ENCODE data around the gene CDC14A.

CDC14A gene

GRCh38 chr1:100462326-100463025 is 110.2 kb downstream of the CDC14A start:
- TF ChIP-seq EZH2 (IDR thresholded peaks at IDR 0.05; ENCODE audit: borderline replicate concordance, low read length) (no peak), CTCF (IDR thresholded peaks at IDR 0.05; ENCODE audit: low read length) (no peak)
- no peak overlapping the region for H3K9ac ChIP-seq (ENCODE audit: low read length)
- no peaks in the 10 kb centered on the region for H4K20me1 ChIP-seq (ENCODE audit: insufficient read depth, low read length)
- H3K9me2 ChIP-seq (ENCODE audit: low read depth, low read length) = no peaks in the 10 kb centered on the region
- H3K79me2 ChIP-seq (ENCODE audit: insufficient read depth, low read length) = no peaks in the 10 kb centered on the region
- H3K27me3 ChIP-seq (ENCODE audit: insufficient read depth, low read length) = no peaks in the 10 kb centered on the region
- no peak overlapping the region for H3K27ac ChIP-seq (ENCODE audit: low read depth, low read length, poor library complexity, severe bottlenecking)
- H3K4me1 ChIP-seq (ENCODE audit: insufficient read depth, low read length, severe bottlenecking) = peaks cover 10% of the 10 kb centered on the region
- no peaks in the 10 kb centered on the region for H3K9me3 ChIP-seq (ENCODE audit: low read length)
- H2AFZ ChIP-seq (ENCODE audit: low read length) = no peak overlapping the region
- no peaks in the 10 kb centered on the region for H3F3A ChIP-seq (ENCODE audit: insufficient read depth, low read length)
- H3K4me3 ChIP-seq (ENCODE audit: low read depth, low read length, poor library complexity, severe bottlenecking) = no peak overlapping the region
- H3K4me2 ChIP-seq (ENCODE audit: low read length) = no peak overlapping the region
- H3K36me3 ChIP-seq (ENCODE audit: insufficient read depth, low read length) = no peaks in the 10 kb centered on the region

- H3K4me2 ChIP-seq (ENCODE audit: low read length) = peak overlapping the region; percentile 21; the same call in 1 of the 2 replicates
- no peaks in the 10 kb centered on the region for H3K36me3 ChIP-seq (ENCODE audit: insufficient read depth, low read length)
- H3K27me3 ChIP-seq (ENCODE audit: insufficient read depth, low read length) = no peaks in the 10 kb centered on the region
- H3K79me2 ChIP-seq (ENCODE audit: insufficient read depth, low read length) = no peaks in the 10 kb centered on the region
- H3K4me1 ChIP-seq (ENCODE audit: insufficient read depth, low read length, severe bottlenecking) = peaks cover 10% of the 10 kb centered on the region
- H3K27ac ChIP-seq (ENCODE audit: low read depth, low read length, poor library complexity, severe bottlenecking) = no peak overlapping the region
- no peak overlapping the region for H3K4me3 ChIP-seq (ENCODE audit: low read depth, low read length, poor library complexity, severe bottlenecking)
- H3K9me3 ChIP-seq (ENCODE audit: low read length) = no peaks in the 10 kb centered on the region
- TF ChIP-seq CTCF (IDR thresholded peaks at IDR 0.05; ENCODE audit: low read length) (peak; percentile 95), EZH2 (IDR thresholded peaks at IDR 0.05; ENCODE audit: borderline replicate concordance, low read length) (no peak)
- H3K9ac ChIP-seq (ENCODE audit: low read length) = no peak overlapping the region
- no peak overlapping the region for H2AFZ ChIP-seq (ENCODE audit: low read length)
- no peaks in the 10 kb centered on the region for H3K9me2 ChIP-seq (ENCODE audit: low read depth, low read length)
- H3F3A ChIP-seq (ENCODE audit: insufficient read depth, low read length) = no peaks in the 10 kb centered on the region
- H4K20me1 ChIP-seq (ENCODE audit: insufficient read depth, low read length) = no peaks in the 10 kb centered on the region
These were observed 111.6 kb downstream of the CDC14A start for GRCh38 chr1:100463791-100464424.

- H3F3A ChIP-seq (ENCODE audit: insufficient read depth, low read length) = no peaks in the 10 kb centered on the region
- no peaks in the 10 kb centered on the region for H3K79me2 ChIP-seq (ENCODE audit: insufficient read depth, low read length)
- H3K4me3 ChIP-seq (ENCODE audit: low read depth, low read length, poor library complexity, severe bottlenecking) = no peak overlapping the region
- no peaks in the 10 kb centered on the region for H3K27me3 ChIP-seq (ENCODE audit: insufficient read depth, low read length)
- H3K9me2 ChIP-seq (ENCODE audit: low read depth, low read length) = no peaks in the 10 kb centered on the region
- H3K9ac ChIP-seq (ENCODE audit: low read length) = no peak overlapping the region
- no peak overlapping the region for H2AFZ ChIP-seq (ENCODE audit: low read length)
- TF ChIP-seq EZH2 (IDR thresholded peaks at IDR 0.05; ENCODE audit: borderline replicate concordance, low read length) = no peak
- no peak overlapping the region for H3K27ac ChIP-seq (ENCODE audit: low read depth, low read length, poor library complexity, severe bottlenecking)
- no peaks in the 10 kb centered on the region for H4K20me1 ChIP-seq (ENCODE audit: insufficient read depth, low read length)
- H3K4me1 ChIP-seq (ENCODE audit: insufficient read depth, low read length, severe bottlenecking) = no peaks in the 10 kb centered on the region
- H3K4me2 ChIP-seq (ENCODE audit: low read length) = no peak overlapping the region
- H3K9me3 ChIP-seq (ENCODE audit: low read length) = no peaks in the 10 kb centered on the region
- H3K36me3 ChIP-seq (ENCODE audit: insufficient read depth, low read length) = no peaks in the 10 kb centered on the region
These were observed 117.3 kb downstream of the CDC14A start for GRCh38 chr1:100469578-100469977.
